Choroid plexus epithelial cell (primary cell): ENCODE data around the gene GALNT9.

ENCODE experiments used
- DNase-seq: peaks from one replicate; pipeline ENCODE4 v3.0.0-alpha.2; 2010; ENCODE audit warnings: low read depth
- H3K4me3 ChIP-seq: 2 replicates; pipeline ENCODE4 v1.5.1; 2011; ENCODE audit warnings: low read depth, mild to moderate bottlenecking, control low read depth, low read length, moderate library complexity
- TF ChIP-seq, protein P1 (sequence below): conservative IDR thresholded peaks from 2 replicates; pipeline ENCODE4 v1.5.1; 2011; ENCODE audit warnings: low read depth, mild to moderate bottlenecking, control low read depth, inconsistent platforms, low read length, moderate library complexity

GALNT9 gene

GRCh38 chr12:132161796-132162507 is 167.4 kb downstream of the GALNT9 start:
- no peak for DNase-seq
- TF ChIP-seq, protein P1, sequence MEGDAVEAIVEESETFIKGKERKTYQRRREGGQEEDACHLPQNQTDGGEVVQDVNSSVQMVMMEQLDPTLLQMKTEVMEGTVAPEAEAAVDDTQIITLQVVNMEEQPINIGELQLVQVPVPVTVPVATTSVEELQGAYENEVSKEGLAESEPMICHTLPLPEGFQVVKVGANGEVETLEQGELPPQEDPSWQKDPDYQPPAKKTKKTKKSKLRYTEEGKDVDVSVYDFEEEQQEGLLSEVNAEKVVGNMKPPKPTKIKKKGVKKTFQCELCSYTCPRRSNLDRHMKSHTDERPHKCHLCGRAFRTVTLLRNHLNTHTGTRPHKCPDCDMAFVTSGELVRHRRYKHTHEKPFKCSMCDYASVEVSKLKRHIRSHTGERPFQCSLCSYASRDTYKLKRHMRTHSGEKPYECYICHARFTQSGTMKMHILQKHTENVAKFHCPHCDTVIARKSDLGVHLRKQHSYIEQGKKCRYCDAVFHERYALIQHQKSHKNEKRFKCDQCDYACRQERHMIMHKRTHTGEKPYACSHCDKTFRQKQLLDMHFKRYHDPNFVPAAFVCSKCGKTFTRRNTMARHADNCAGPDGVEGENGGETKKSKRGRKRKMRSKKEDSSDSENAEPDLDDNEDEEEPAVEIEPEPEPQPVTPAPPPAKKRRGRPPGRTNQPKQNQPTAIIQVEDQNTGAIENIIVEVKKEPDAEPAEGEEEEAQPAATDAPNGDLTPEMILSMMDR: no peak
- peak overlapping the region; percentile 28 for H3K4me3 ChIP-seq

- H3K4me3 ChIP-seq: no peak overlapping the region
- DNase-seq: peak; percentile 86
- TF ChIP-seq, protein P1: no peak
These were observed 168.2 kb downstream of the GALNT9 start for GRCh38 chr12:132161036-132161781.

- DNase-seq: no peak
- no peak overlapping the region for H3K4me3 ChIP-seq
These were observed 168.8 kb downstream of the GALNT9 start for GRCh38 chr12:132160601-132161035.

GRCh38 chr12:132160016-132160415 is 169.4 kb downstream of the GALNT9 start:
- TF ChIP-seq, protein P1: no peak
- no peak for DNase-seq
- no peak overlapping the region for H3K4me3 ChIP-seq

More at GRCh38 chr12:132160601-132161035, 168.8 kb downstream of the GALNT9 start:
- TF ChIP-seq, protein P1: no peak

DNA sequence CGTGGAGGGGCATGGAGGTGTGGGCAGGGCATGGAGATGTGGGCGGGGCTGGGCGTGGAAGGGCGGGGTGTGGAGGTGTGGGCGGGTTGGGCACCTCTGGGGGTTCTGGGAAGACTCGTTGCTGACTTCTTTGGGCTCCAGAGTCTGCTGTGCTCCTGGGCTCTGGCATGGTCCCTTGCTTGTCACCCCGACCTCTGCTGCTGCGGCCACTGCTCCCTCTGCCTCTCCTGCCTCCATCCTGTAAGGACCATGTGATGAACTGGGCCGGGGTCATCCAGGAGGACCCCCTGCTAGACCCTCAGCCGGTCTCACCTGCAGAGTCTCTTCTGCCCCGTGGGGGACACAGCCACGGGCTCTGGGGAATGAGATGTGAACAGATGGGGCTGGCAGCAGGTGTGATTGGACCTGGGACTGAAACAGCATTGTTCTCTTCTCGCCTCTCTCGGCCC is 169.8 kb downstream of the GALNT9 start:
- no peak for DNase-seq
- H3K4me3 ChIP-seq: no peak overlapping the region
- TF ChIP-seq, protein P1: no peak

DNA sequence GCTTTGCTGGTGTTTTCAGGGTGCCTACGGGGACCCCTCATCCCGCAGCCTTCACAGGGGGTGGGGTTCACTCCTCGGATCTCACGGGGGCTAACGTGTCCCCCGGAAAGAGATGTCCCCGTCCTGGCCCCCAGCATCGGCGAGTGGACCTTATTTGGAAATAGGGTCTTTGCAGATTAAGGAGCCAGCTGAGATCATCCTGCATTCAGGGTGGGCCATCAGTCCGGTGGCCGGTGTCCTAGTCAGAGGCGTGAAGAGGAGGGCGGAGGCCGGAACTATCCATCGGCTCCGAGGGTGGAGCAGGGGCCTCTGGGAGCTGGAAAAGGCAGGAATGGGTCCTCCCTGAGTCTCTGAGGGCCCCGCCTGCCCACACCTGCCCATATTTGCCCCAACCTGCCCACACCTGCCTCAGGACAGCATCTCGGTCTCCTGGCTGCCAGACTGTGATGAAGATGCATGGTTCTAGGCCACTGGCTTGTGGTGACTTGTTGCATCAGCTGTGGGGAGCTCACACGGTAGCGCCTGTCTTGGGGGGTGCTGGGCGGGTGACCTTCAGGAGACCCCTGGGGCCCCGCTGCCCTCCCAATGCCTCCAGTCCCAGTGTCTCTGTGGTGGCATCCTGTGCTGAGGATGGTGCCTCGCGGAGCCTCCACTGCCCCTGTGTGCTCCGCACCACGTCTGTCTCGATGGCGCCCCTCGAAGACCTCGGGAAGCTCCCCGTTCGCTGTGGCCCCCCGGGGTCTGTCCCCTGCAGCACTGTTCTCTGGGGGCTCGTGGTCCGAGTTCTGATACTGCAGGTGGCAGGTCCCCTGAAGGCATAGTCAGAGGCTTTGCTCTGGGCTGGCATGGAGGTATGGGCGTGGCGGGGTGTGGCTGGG is 170.5 kb downstream of the GALNT9 start:
- no peak overlapping the region for H3K4me3 ChIP-seq
- TF ChIP-seq, protein P1: no peak
- no peak for DNase-seq
